ENCODE data around the gene CDC6.

CDC6 gene

GRCh38 chr17:40338058-40338457 lies 50.4 kb downstream of the CDC6 start:
- no peak overlapping the region for H3K4me3 ChIP-seq (ENCODE audit: low read depth, low read length)
- peaks cover 73% of the 10 kb centered on the region for H3K27me3 ChIP-seq (ENCODE audit: control insufficient read depth, insufficient read depth, low read length)
- H3K9ac ChIP-seq (ENCODE audit: low read depth, low read length), result no peak overlapping the region
- H3K36me3 ChIP-seq (ENCODE audit: control insufficient read depth, insufficient read depth, low read length), result no peaks in the 10 kb centered on the region
- H3K27ac ChIP-seq (ENCODE audit: low read depth, low read length), result no peak overlapping the region
- H3K4me1 ChIP-seq (ENCODE audit: control insufficient read depth, insufficient read depth, low read length), result peaks cover 11% of the 10 kb centered on the region
- H3K9me3 ChIP-seq (ENCODE audit: control insufficient read depth, insufficient read depth, low read length), result no peaks in the 10 kb centered on the region

DNA sequence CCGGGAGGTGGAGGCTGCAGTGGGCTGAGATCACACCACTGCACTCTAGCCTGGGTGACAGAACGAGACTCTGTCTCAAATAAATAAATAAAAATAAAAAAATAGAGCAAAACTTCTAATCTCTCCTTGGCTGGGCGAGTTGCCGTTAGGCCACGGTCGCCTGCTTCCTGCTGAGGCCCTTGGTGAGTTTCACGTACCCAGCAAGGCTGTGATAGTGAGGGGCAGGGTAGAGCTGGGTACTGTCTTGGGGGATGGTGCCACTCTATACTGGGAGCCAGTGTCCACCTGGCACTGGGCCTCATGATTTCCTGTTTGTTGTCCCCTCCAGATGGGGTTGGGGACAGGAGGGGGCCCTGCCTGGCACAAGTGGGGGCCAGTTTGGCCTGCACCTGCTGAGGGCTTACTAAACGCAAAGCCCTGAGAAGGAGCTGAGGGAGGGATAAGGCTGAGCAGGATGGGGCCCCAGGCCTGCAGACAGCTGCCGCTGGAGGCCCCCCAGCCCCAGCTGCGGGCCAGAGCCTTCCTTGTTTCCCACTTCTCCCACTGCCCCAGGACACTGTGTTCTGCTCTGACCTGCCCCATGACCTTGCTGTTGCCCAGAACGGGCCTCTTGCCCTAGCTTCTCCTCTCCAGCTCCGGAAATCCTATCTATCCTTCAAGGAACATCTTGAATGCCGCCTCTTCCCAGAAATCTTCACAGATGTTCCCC lies 51.4 kb downstream of the CDC6 start:
- H3K4me1 ChIP-seq (ENCODE audit: control insufficient read depth, insufficient read depth, low read length), result peaks cover 21% of the 10 kb centered on the region
- no peaks in the 10 kb centered on the region for H3K36me3 ChIP-seq (ENCODE audit: control insufficient read depth, insufficient read depth, low read length)
- no peak overlapping the region for H3K4me3 ChIP-seq (ENCODE audit: low read depth, low read length)
- H3K9me3 ChIP-seq (ENCODE audit: control insufficient read depth, insufficient read depth, low read length), result no peaks in the 10 kb centered on the region
- H3K27ac ChIP-seq (ENCODE audit: low read depth, low read length), result no peak overlapping the region
- H3K9ac ChIP-seq (ENCODE audit: low read depth, low read length), result no peak overlapping the region
- H3K27me3 ChIP-seq (ENCODE audit: control insufficient read depth, insufficient read depth, low read length), result peaks cover 79% of the 10 kb centered on the region

DNA sequence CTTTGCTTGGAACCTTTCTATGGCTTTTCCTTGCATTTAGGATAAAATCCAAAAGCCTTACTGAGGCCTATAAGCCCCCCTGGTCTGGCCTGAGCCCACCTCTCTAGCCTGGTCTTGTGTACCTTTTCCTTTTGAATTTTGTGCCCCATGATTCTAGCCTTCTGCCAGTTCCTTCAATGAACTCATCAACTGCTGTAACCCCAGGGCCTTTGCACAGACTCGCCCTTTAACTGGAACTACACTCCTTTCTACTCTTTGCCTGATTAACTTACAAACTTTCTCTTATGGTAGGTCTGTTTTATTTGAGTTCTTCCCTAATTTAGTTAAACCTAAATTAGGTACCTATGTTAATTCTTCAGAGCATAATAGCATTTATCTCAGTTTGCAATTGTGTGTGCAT lies 52.6 kb downstream of the CDC6 start:
- Histone ChIP-seq H3K27me3 (ENCODE audit: control insufficient read depth, insufficient read depth, low read length) (peaks cover 81% of the 10 kb centered on the region), H3K27ac (ENCODE audit: low read depth, low read length) (no peak overlapping the region), H3K4me3 (ENCODE audit: low read depth, low read length) (no peak overlapping the region), H3K4me1 (ENCODE audit: control insufficient read depth, insufficient read depth, low read length) (peaks cover 28% of the 10 kb centered on the region), H3K9me3 (ENCODE audit: control insufficient read depth, insufficient read depth, low read length) (no peaks in the 10 kb centered on the region), H3K36me3 (ENCODE audit: control insufficient read depth, insufficient read depth, low read length) (no peaks in the 10 kb centered on the region), H3K9ac (ENCODE audit: low read depth, low read length) (no peak overlapping the region)

GRCh38 chr17:40340880-40341807 lies 53.5 kb downstream of the CDC6 start:
- no peak overlapping the region for H3K9ac ChIP-seq (ENCODE audit: low read depth, low read length)
- peaks cover 82% of the 10 kb centered on the region for H3K27me3 ChIP-seq (ENCODE audit: control insufficient read depth, insufficient read depth, low read length)
- peak overlapping the region; percentile 66 for H3K4me3 ChIP-seq (ENCODE audit: low read depth, low read length)
- peak overlapping the region; percentile 57 for H3K27ac ChIP-seq (ENCODE audit: low read depth, low read length)
- H3K36me3 ChIP-seq (ENCODE audit: control insufficient read depth, insufficient read depth, low read length), result no peaks in the 10 kb centered on the region
- H3K9me3 ChIP-seq (ENCODE audit: control insufficient read depth, insufficient read depth, low read length), result no peaks in the 10 kb centered on the region
- H3K4me1 ChIP-seq (ENCODE audit: control insufficient read depth, insufficient read depth, low read length), result peaks cover 36% of the 10 kb centered on the region

- Histone ChIP-seq H3K36me3 (ENCODE audit: control insufficient read depth, insufficient read depth, low read length) (no peaks in the 10 kb centered on the region), H3K9ac (ENCODE audit: low read depth, low read length) (no peak overlapping the region)
These were observed 54.3 kb downstream of the CDC6 start for GRCh38 chr17:40341808-40342503.

GRCh38 chr17:40342504-40343218 lies 55.0 kb downstream of the CDC6 start:
- Histone ChIP-seq H3K27ac (ENCODE audit: low read depth, low read length) (no peak overlapping the region), H3K4me3 (ENCODE audit: low read depth, low read length) (peak overlapping the region; percentile 66), H3K27me3 (ENCODE audit: control insufficient read depth, insufficient read depth, low read length) (peaks cover 85% of the 10 kb centered on the region), H3K36me3 (ENCODE audit: control insufficient read depth, insufficient read depth, low read length) (no peaks in the 10 kb centered on the region), H3K9ac (ENCODE audit: low read depth, low read length) (no peak overlapping the region), H3K9me3 (ENCODE audit: control insufficient read depth, insufficient read depth, low read length) (no peaks in the 10 kb centered on the region), H3K4me1 (ENCODE audit: control insufficient read depth, insufficient read depth, low read length) (peaks cover 48% of the 10 kb centered on the region)

More at GRCh38 chr17:40341808-40342503, 54.3 kb downstream of the CDC6 start:
- H3K27ac ChIP-seq (ENCODE audit: low read depth, low read length), result peak overlapping the region; percentile 57
- H3K4me3 ChIP-seq (ENCODE audit: low read depth, low read length), result peak overlapping the region; percentile 66
- peaks cover 86% of the 10 kb centered on the region for H3K27me3 ChIP-seq (ENCODE audit: control insufficient read depth, insufficient read depth, low read length)
- H3K9me3 ChIP-seq (ENCODE audit: control insufficient read depth, insufficient read depth, low read length), result no peaks in the 10 kb centered on the region
- peaks cover 42% of the 10 kb centered on the region for H3K4me1 ChIP-seq (ENCODE audit: control insufficient read depth, insufficient read depth, low read length)

GRCh38 chr17:40343219-40344119 lies 55.8 kb downstream of the CDC6 start:
- peak overlapping the region; percentile 66 for H3K4me3 ChIP-seq (ENCODE audit: low read depth, low read length)
- no peak overlapping the region for H3K27ac ChIP-seq (ENCODE audit: low read depth, low read length)
- H3K9me3 ChIP-seq (ENCODE audit: control insufficient read depth, insufficient read depth, low read length), result no peaks in the 10 kb centered on the region
- no peaks in the 10 kb centered on the region; the same call in 1 of the 2 replicates for H3K36me3 ChIP-seq (ENCODE audit: control insufficient read depth, insufficient read depth, low read length)
- no peak overlapping the region for H3K9ac ChIP-seq (ENCODE audit: low read depth, low read length)
- H3K4me1 ChIP-seq (ENCODE audit: control insufficient read depth, insufficient read depth, low read length), result peaks cover 56% of the 10 kb centered on the region
- H3K27me3 ChIP-seq (ENCODE audit: control insufficient read depth, insufficient read depth, low read length), result peaks cover 83% of the 10 kb centered on the region

DNA sequence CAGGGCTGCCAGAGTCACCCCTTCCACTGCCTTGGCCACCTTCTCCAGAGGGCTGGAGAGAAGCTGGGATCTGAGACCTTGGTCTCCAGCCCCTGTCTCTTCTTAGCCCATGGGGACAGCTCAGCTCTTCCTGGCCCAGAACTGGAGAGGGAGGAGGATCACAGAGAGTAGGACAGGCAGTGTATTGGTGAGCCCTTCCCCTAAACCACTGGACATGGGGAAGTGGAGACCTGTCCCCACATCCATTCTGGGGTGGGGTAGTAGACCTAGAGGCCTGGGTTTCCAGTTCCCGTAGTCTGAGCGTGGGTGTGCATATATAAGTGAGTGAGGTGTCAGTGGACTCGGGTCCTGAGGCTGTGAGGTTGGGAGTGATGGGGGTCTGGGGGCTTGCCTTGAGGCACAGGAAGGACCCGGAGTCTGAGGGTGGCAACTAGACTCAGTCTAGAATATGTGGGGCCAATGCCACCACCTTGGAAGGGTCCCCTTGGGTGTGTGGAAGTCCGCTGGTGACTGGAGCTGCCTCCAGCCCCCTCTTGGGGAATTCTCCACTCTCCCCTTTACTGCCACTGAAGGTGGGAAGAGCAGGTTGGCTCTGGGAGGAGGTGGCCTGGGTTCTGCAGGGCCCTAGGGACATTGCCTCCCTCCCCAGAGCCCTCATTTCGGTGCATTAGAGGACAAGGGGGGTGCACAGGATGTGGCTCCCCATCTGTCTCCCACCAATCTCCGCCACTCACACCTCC lies 56.9 kb downstream of the CDC6 start:
- Histone ChIP-seq H3K36me3 (ENCODE audit: control insufficient read depth, insufficient read depth, low read length) (peaks cover 4% of the 10 kb centered on the region; the same call in 1 of the 2 replicates), H3K4me3 (ENCODE audit: low read depth, low read length) (peak overlapping the region; percentile 61), H3K9me3 (ENCODE audit: control insufficient read depth, insufficient read depth, low read length) (no peaks in the 10 kb centered on the region), H3K27me3 (ENCODE audit: control insufficient read depth, insufficient read depth, low read length) (peaks cover 86% of the 10 kb centered on the region), H3K27ac (ENCODE audit: low read depth, low read length) (no peak overlapping the region), H3K9ac (ENCODE audit: low read depth, low read length) (no peak overlapping the region), H3K4me1 (ENCODE audit: control insufficient read depth, insufficient read depth, low read length) (peaks cover 59% of the 10 kb centered on the region)

DNA sequence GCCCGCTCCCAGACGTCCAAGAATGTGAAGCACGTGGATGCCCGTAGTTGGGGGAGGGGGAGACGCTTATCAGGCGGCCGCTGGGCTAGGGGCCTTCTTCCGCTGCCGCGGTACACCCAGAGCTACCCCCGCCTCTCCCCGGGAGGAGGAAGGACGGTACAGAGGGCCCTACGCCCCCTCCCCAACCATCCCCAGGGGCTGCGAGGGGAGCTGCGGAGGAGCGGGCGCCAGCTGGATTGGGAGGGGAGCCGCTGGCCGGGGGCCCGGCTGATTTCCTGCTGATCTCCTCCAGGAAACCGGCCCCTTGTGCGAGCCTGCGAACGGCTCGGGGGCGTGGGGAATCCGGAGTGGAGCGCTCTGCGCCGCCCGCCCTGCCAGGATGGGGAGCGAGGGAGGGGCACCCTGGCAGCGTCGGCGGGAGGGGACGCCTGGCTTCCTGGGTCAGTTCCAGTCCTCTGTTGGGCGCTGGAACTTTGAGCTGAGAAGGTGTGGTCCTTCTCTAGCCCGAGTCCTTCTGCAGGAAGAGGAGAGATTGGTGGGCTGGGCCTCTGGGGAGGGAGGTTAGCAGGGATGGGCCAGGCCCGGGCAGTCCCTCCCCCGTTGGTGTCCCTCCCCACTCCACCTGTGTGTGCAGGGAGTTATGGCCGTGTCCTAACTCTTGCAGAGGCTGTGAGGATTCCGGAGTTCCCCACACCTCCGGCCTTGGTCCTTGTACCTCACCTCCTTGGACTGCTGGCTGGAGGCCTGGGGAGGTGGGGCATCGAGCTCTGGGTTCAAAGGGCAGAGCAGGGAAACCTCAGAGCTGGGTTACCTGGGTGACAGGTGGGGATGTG lies 57.7 kb downstream of the CDC6 start:
- H3K36me3 ChIP-seq (ENCODE audit: control insufficient read depth, insufficient read depth, low read length), result peaks cover 10% of the 10 kb centered on the region; the same call in 1 of the 2 replicates
- no peaks in the 10 kb centered on the region for H3K9me3 ChIP-seq (ENCODE audit: control insufficient read depth, insufficient read depth, low read length)
- H3K27ac ChIP-seq (ENCODE audit: low read depth, low read length), result peak overlapping the region; percentile 63
- H3K4me1 ChIP-seq (ENCODE audit: control insufficient read depth, insufficient read depth, low read length), result peaks cover 65% of the 10 kb centered on the region
- H3K4me3 ChIP-seq (ENCODE audit: low read depth, low read length), result peak overlapping the region; percentile 61
- peaks cover 83% of the 10 kb centered on the region for H3K27me3 ChIP-seq (ENCODE audit: control insufficient read depth, insufficient read depth, low read length)
- H3K9ac ChIP-seq (ENCODE audit: low read depth, low read length), result no peak overlapping the region; the same call in 1 of the 2 replicates
